ENCODE results near the gene OR51T1. TPM values are rescaled to one million over a fixed set of nuclear protein-coding genes. Genes with fewer than 3 reads are reported as not detected.

The OR51T1 gene
- total RNA-seq, 1 donor from 2014 or later = not detected

GRCh38 chr11:4862447-4863236, 19.1 kb upstream of the OR51T1 start:
- no peaks in the 10 kb centered on the region for H4K20me1 ChIP-seq (ENCODE audit: insufficient read depth, low read length)
- no peak overlapping the region for H3K4me2 ChIP-seq (ENCODE audit: low read length)
- no peaks in the 10 kb centered on the region for H3K4me1 Mint-ChIP-seq (ENCODE audit: low read depth, unreplicated experiment)
- no peaks in the 10 kb centered on the region for H3K27me3 Mint-ChIP-seq (ENCODE audit: low read depth, unreplicated experiment)
- H3K9me3 Mint-ChIP-seq (ENCODE audit: unreplicated experiment) = peaks cover 2% of the 10 kb centered on the region
- no peak overlapping the region for H3K4me3 Mint-ChIP-seq (ENCODE audit: unreplicated experiment)
- no peaks in the 10 kb centered on the region for H3K36me3 Mint-ChIP-seq (ENCODE audit: low read depth, unreplicated experiment)
- H3K4me1 ChIP-seq (ENCODE audit: insufficient read depth, low read length) = no peaks in the 10 kb centered on the region
- no peak overlapping the region for H3K27ac Mint-ChIP-seq (ENCODE audit: unreplicated experiment)
- DNase-seq (ENCODE audit: low read depth) (no peak), FAIRE-seq (no peak)
- H3K27me3 ChIP-seq (ENCODE audit: insufficient read depth, low read length) = no peaks in the 10 kb centered on the region
- H2AFZ ChIP-seq (ENCODE audit: low read depth, low read length) = no peak overlapping the region
- no peaks in the 10 kb centered on the region for H3K9me3 ChIP-seq (ENCODE audit: insufficient read depth, low read depth, low read length)
- H3K27ac ChIP-seq (ENCODE audit: low read depth, low read length) = no peak overlapping the region
- H3K4me3 ChIP-seq (ENCODE audit: insufficient read depth, low read depth, low read length) = no peak overlapping the region
- no peak for TF ChIP-seq CTCF (IDR thresholded peaks at IDR 0.05; ENCODE audit: insufficient read depth, low read depth, low read length)
- TF ChIP-seq EZH2 (IDR thresholded peaks at IDR 0.05; ENCODE audit: insufficient read depth, low read length) = no peak
- no peak overlapping the region for H3K9ac ChIP-seq (ENCODE audit: low read length)
- no peaks in the 10 kb centered on the region for H3K79me2 ChIP-seq (ENCODE audit: insufficient read depth, low read length)
- H3K36me3 ChIP-seq (ENCODE audit: insufficient read depth, low read length) = no peaks in the 10 kb centered on the region

DNA sequence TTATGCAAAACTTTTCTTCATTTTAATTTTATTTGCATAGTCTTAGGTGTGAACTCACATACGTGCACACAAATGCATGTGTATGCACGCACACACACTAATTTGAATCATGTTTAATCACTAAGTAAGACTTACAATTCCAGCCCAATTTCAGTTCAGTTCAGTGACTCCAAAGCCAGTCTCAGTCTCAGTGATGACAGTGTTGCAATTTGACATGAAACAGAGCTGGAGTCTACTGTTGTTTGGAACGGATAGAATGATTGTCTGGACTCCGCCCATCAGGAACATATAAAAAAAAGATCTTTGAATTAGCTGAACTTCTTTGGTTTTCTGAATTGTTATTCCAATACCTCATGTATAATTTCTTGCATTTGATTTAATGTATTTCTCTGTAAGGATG, 17.8 kb upstream of the OR51T1 start:
- peaks cover 2% of the 10 kb centered on the region for H3K9me3 Mint-ChIP-seq (ENCODE audit: unreplicated experiment)
- Histone ChIP-seq H3K36me3 (ENCODE audit: insufficient read depth, low read length) (no peaks in the 10 kb centered on the region), H3K4me3 (ENCODE audit: insufficient read depth, low read depth, low read length) (no peak overlapping the region), H3K9ac (ENCODE audit: low read length) (no peak overlapping the region), H2AFZ (ENCODE audit: low read depth, low read length) (no peak overlapping the region), H3K9me3 (ENCODE audit: insufficient read depth, low read depth, low read length) (no peaks in the 10 kb centered on the region), H3K79me2 (ENCODE audit: insufficient read depth, low read length) (no peaks in the 10 kb centered on the region), H3K27ac (ENCODE audit: low read depth, low read length) (no peak overlapping the region), H3K4me2 (ENCODE audit: low read length) (no peak overlapping the region), H3K27me3 (ENCODE audit: insufficient read depth, low read length) (no peaks in the 10 kb centered on the region), H3K4me1 (ENCODE audit: insufficient read depth, low read length) (no peaks in the 10 kb centered on the region), H4K20me1 (ENCODE audit: insufficient read depth, low read length) (no peaks in the 10 kb centered on the region)
- H3K27ac Mint-ChIP-seq (ENCODE audit: unreplicated experiment) = no peak overlapping the region
- no peak for TF ChIP-seq CTCF (IDR thresholded peaks at IDR 0.05; ENCODE audit: insufficient read depth, low read depth, low read length)
- TF ChIP-seq EZH2 (IDR thresholded peaks at IDR 0.05; ENCODE audit: insufficient read depth, low read length) = no peak
- DNase-seq (ENCODE audit: low read depth) (no peak), FAIRE-seq (no peak)
- H3K4me1 Mint-ChIP-seq (ENCODE audit: low read depth, unreplicated experiment) = no peaks in the 10 kb centered on the region
- H3K36me3 Mint-ChIP-seq (ENCODE audit: low read depth, unreplicated experiment) = no peaks in the 10 kb centered on the region
- H3K27me3 Mint-ChIP-seq (ENCODE audit: low read depth, unreplicated experiment) = no peaks in the 10 kb centered on the region
- H3K4me3 Mint-ChIP-seq (ENCODE audit: unreplicated experiment) = no peak overlapping the region

DNA sequence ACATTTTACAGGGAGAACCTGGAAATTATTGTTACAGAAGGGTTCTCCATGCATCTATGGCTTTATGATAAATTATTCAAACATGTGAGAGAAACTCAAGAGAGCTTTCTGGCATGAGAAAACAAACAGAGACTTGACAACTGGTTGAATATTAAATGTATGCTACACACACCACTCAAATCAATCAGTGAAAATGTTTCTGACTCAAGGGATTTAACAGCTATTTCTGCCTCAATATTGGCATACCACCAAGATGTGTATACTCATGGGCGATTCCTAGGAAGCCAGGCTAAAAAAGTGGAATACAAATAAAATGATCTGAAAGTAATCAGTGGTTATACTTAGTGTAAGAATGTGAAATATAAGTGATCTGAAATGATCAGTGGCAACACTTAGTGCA, 15.8 kb upstream of the OR51T1 start:
- Histone ChIP-seq H3K9me3 (ENCODE audit: insufficient read depth, low read depth, low read length) (no peaks in the 10 kb centered on the region), H3K36me3 (ENCODE audit: insufficient read depth, low read length) (no peaks in the 10 kb centered on the region), H2AFZ (ENCODE audit: low read depth, low read length) (no peak overlapping the region), H3K27me3 (ENCODE audit: insufficient read depth, low read length) (no peaks in the 10 kb centered on the region), H3K4me3 (ENCODE audit: insufficient read depth, low read depth, low read length) (no peak overlapping the region), H3K9ac (ENCODE audit: low read length) (no peak overlapping the region), H3K79me2 (ENCODE audit: insufficient read depth, low read length) (no peaks in the 10 kb centered on the region), H4K20me1 (ENCODE audit: insufficient read depth, low read length) (no peaks in the 10 kb centered on the region), H3K27ac (ENCODE audit: low read depth, low read length) (no peak overlapping the region), H3K4me1 (ENCODE audit: insufficient read depth, low read length) (no peaks in the 10 kb centered on the region), H3K4me2 (ENCODE audit: low read length) (no peak overlapping the region)
- H3K27me3 Mint-ChIP-seq (ENCODE audit: low read depth, unreplicated experiment) = no peaks in the 10 kb centered on the region
- H3K9me3 Mint-ChIP-seq (ENCODE audit: unreplicated experiment) = peaks cover 4% of the 10 kb centered on the region
- FAIRE-seq = no peak
- no peak overlapping the region for H3K27ac Mint-ChIP-seq (ENCODE audit: unreplicated experiment)
- no peaks in the 10 kb centered on the region for H3K4me1 Mint-ChIP-seq (ENCODE audit: low read depth, unreplicated experiment)
- H3K36me3 Mint-ChIP-seq (ENCODE audit: low read depth, unreplicated experiment) = no peaks in the 10 kb centered on the region
- no peak for DNase-seq (ENCODE audit: low read depth)
- TF ChIP-seq CTCF (IDR thresholded peaks at IDR 0.05; ENCODE audit: insufficient read depth, low read depth, low read length) (no peak), EZH2 (IDR thresholded peaks at IDR 0.05; ENCODE audit: insufficient read depth, low read length) (no peak)
- no peak overlapping the region for H3K4me3 Mint-ChIP-seq (ENCODE audit: unreplicated experiment)

Data from astrocyte (in vitro differentiated cells and primary cell).